ENCODE measurements around the gene IRF2BP2.

Gene IRF2BP2

GRCh38 chr1:234554698-234555311 lies 55.2 kb downstream of the IRF2BP2 start:
- ChIA-PET POLR2A (interaction anchor here (1.5 to 3.8 kb wide), 2 partner anchors 10 to 14 kb away, joined by 4 to 28 read pairs; no protein-coding TSS in a partner anchor), CTCF (interaction anchor here (0.6 to 2.2 kb wide), 3 partner anchors 10 to 49 kb away, joined by 3 to 6 read pairs (median 3); no protein-coding TSS in a partner anchor)
- Histone ChIP-seq H3K27ac (ENCODE audit: extremely low read depth, low read depth, low read length) (peak overlapping the region; percentile 79), H3K36me3 (ENCODE audit: control insufficient read depth in 2 of 2, insufficient read depth in 1 of 2, low read length in 2 of 2) (no peaks in the 10 kb centered on the region), H3K9me3 (ENCODE audit: control insufficient read depth, insufficient read depth, low read depth, low read length) (no peaks in the 10 kb centered on the region), H3K4me1 (ENCODE audit: control insufficient read depth, insufficient read depth, low read length) (peaks cover 10% of the 10 kb centered on the region), H3K4me3 (ENCODE audit: low read depth, low read length) (no peak overlapping the region)
- no peak for TF ChIP-seq ZNF571 (tag by site-specific recombination; IDR thresholded peaks at IDR 0.05)
- no peak for TF ChIP-seq MYNN (tag by site-specific recombination; IDR thresholded peaks at IDR 0.05; ENCODE audit: borderline replicate concordance)
- TF ChIP-seq PATZ1 (tag by site-specific recombination; IDR thresholded peaks at IDR 0.05), result peak; percentile 15; the same call in 1 of the 2 replicates
- TF ChIP-seq ZNF514 (tag by site-specific recombination; IDR thresholded peaks at IDR 0.05), result no peak
- TF ChIP-seq ZNF302 (tag by site-specific recombination; IDR thresholded peaks at IDR 0.05; ENCODE audit: low read depth), result no peak
- TF ChIP-seq ZNF121 (tag by site-specific recombination; IDR thresholded peaks at IDR 0.05), result peak; percentile 88
- TF ChIP-seq ZNF211 (tag by site-specific recombination; IDR thresholded peaks at IDR 0.05; ENCODE audit: low read depth), result no peak
- no peak for TF ChIP-seq KLF10 (tag by site-specific recombination; IDR thresholded peaks at IDR 0.05)
- TF ChIP-seq ZBTB20 (tag by site-specific recombination; IDR thresholded peaks at IDR 0.05), result no peak
- no peak for TF ChIP-seq ZNF624 (tag by site-specific recombination; IDR thresholded peaks at IDR 0.05)
- TF ChIP-seq ZBTB48 (tag by site-specific recombination; IDR thresholded peaks at IDR 0.05), result 0 out of 2 replicates have a peak, but pooled peaks have one; percentile 18
- no peak for TF ChIP-seq ZNF112 (tag by site-specific recombination; IDR thresholded peaks at IDR 0.05)
- peak; percentile 35 for TF ChIP-seq SP2 (tag by site-specific recombination; IDR thresholded peaks at IDR 0.05)
- 0 out of 2 replicates have a peak, but pooled peaks have one; percentile 14 for TF ChIP-seq ZEB2 (tag by site-specific recombination; IDR thresholded peaks at IDR 0.05)
- peak; percentile 65; the same call in 1 of the 2 replicates for TF ChIP-seq ZNF423 (tag by site-specific recombination; IDR thresholded peaks at IDR 0.05)
- peak; percentile 78; the same call in 1 of the 2 replicates for TF ChIP-seq MEIS1 (CRISPR knock-in tag; IDR thresholded peaks at IDR 0.05; ENCODE audit: borderline replicate concordance)
- TF ChIP-seq ZBTB21 (tag by site-specific recombination; IDR thresholded peaks at IDR 0.05), result peak; percentile 35; the same call in 1 of the 2 replicates
- TF ChIP-seq ZFP41 (tag by site-specific recombination; IDR thresholded peaks at IDR 0.05; ENCODE audit: borderline replicate concordance), result no peak
- peak; percentile 70 for TF ChIP-seq ZNF629 (tag by site-specific recombination; IDR thresholded peaks at IDR 0.05)
- TF ChIP-seq HOXC10 (CRISPR knock-in tag; IDR thresholded peaks at IDR 0.05), result no peak
- TF ChIP-seq ZNF202 (tag by site-specific recombination; IDR thresholded peaks at IDR 0.05; ENCODE audit: borderline replicate concordance), result no peak
- TF ChIP-seq ZBTB8A (tag by site-specific recombination; IDR thresholded peaks at IDR 0.05), result 0 out of 2 replicates have a peak, but pooled peaks have one; percentile 22
- TF ChIP-seq SP7 (tag by site-specific recombination; IDR thresholded peaks at IDR 0.05), result peak; percentile 74
- TF ChIP-seq KLF9 (tag by site-specific recombination; IDR thresholded peaks at IDR 0.05; ENCODE audit: low read depth), result no peak
- TF ChIP-seq ZNF560 (tag by site-specific recombination; IDR thresholded peaks at IDR 0.05; ENCODE audit: borderline replicate concordance), result no peak
- no peak for TF ChIP-seq ZBTB1 (tag by site-specific recombination; IDR thresholded peaks at IDR 0.05)
- TF ChIP-seq ZNF157 (tag by site-specific recombination; IDR thresholded peaks at IDR 0.05), result no peak
- TF ChIP-seq ZNF837 (tag by site-specific recombination; IDR thresholded peaks at IDR 0.05), result no peak
- TF ChIP-seq SCRT2 (tag by site-specific recombination; IDR thresholded peaks at IDR 0.05), result no peak
- TF ChIP-seq ZNF184 (tag by site-specific recombination; IDR thresholded peaks at IDR 0.05), result no peak
- peak; percentile 95 for TF ChIP-seq ZNF341 (tag by site-specific recombination; IDR thresholded peaks at IDR 0.05; ENCODE audit: low read depth)
- no peak for TF ChIP-seq ZNF513 (tag by site-specific recombination; IDR thresholded peaks at IDR 0.05)
- peak; percentile 65; the same call in 1 of the 2 replicates for TF ChIP-seq ZNF610 (tag by site-specific recombination; IDR thresholded peaks at IDR 0.05; ENCODE audit: borderline replicate concordance)
- TF ChIP-seq WT1 (tag by site-specific recombination; IDR thresholded peaks at IDR 0.05), result peak; percentile 78
- 0 out of 2 replicates have a peak, but pooled peaks have one; percentile 46 for TF ChIP-seq ZNF2 (tag by site-specific recombination; IDR thresholded peaks at IDR 0.05)
- TF ChIP-seq ZNF692 (tag by site-specific recombination; IDR thresholded peaks at IDR 0.05), result 0 out of 2 replicates have a peak, but pooled peaks have one; percentile 78
- TF ChIP-seq ZBTB17 (tag by site-specific recombination; IDR thresholded peaks at IDR 0.05), result peak; percentile 69

All from HEK293 (cell line).